GM12874 (cell line): ENCODE data around the gene CPEB3.

ENCODE experiments used
- CTCF ChIP-seq: IDR thresholded peaks from 2 replicates; pipeline ENCODE4 v1.5.1; 2011; ENCODE audit warnings: low read depth, mild to moderate bottlenecking, control low read depth, low read length, moderate library complexity; ENCODE audit not compliant: insufficient read depth

CPEB3 gene

DNA sequence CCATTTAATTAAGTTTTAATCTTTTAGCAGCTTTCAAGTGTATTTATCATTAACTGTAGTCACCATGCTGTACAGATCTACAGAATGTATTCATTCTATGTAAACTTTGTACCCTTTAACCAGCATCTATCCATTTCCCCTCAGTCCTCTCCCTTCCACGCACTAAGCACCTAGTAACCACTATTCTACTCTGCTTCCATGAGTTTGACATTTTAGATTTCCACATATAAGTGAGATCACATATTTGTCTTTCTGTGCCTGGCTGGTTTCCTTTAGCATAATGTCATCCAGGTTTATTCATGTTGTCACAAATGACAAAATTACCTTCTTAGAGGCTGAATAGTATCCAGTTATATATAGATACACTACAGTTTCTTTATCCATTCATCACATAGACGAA is 287.6 kb downstream of the CPEB3 start:
- TF ChIP-seq CTCF: no peak

DNA sequence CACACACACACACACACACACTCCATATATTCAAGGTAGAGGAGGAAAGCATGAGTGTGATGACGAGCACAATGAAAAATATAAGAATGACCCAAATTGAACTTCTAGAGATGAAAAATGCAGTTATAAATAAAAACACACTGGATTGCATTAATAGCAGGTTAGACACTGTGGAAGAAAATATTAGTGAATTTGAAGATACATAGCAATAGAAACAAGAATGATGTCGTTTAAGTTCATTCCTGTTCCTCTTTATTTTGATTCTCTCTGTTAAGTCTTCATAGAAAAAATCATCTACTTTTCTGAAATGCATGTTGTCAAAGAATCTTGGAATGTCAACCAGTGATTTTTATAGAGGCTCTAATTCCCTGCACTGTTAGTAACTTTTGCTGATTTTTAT is 288.9 kb downstream of the CPEB3 start:
- no peak for TF ChIP-seq CTCF

DNA sequence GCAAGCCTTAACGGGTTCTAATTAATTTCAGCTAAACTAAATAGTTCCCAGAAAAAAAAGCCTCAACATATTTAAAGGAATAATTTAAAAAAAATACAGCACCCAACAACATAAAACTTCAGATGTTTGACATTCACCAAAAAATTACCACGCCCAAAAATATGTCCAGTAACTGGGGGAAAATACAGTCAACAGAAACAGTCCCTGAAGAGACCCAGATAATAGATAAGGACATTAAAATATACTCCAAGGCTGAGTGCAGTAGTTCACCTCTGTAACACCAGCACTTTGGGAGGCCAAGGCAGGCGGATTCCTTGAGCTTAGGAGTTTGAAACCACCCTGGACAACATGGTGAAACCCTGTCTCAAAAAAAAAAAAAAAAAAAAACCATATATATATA is 289.3 kb downstream of the CPEB3 start:
- no peak for TF ChIP-seq CTCF
